Endothelial cell (in vitro differentiated cells): Measurements from ENCODE around the gene TENM3. TPM values are rescaled to one million over a fixed set of nuclear protein-coding genes. Genes with fewer than 3 reads are reported as not detected.

ENCODE experiments used
- DNase-seq: peaks from one replicate; pipeline ENCODE4 v3.0.0; 2021; ENCODE audit warnings: low spot score
- H3K27ac Mint-ChIP-seq: one replicate; pipeline ENCODE4 v1.8.0; 2021; ENCODE audit warnings: mixed read lengths, inconsistent platforms; ENCODE audit not compliant: unreplicated experiment
- H3K27me3 Mint-ChIP-seq: one replicate; pipeline ENCODE4 v1.8.0; 2021; ENCODE audit warnings: mild to moderate bottlenecking, moderate library complexity, mixed read lengths, inconsistent platforms; ENCODE audit not compliant: unreplicated experiment
- H3K36me3 Mint-ChIP-seq: one replicate; pipeline ENCODE4 v1.8.0; 2021; ENCODE audit warnings: mild to moderate bottlenecking, low read depth, mixed read lengths, inconsistent platforms; ENCODE audit not compliant: unreplicated experiment
- H3K4me1 Mint-ChIP-seq: one replicate; pipeline ENCODE4 v1.8.0; 2021; ENCODE audit warnings: mild to moderate bottlenecking, mixed read lengths, inconsistent platforms; ENCODE audit not compliant: unreplicated experiment
- H3K4me3 Mint-ChIP-seq: one replicate; pipeline ENCODE4 v1.8.0; 2021; ENCODE audit warnings: mild to moderate bottlenecking, mixed read lengths, inconsistent platforms; ENCODE audit not compliant: unreplicated experiment
- H3K9me3 Mint-ChIP-seq: one replicate; pipeline ENCODE4 v1.8.0; 2021; ENCODE audit warnings: mixed read lengths, inconsistent platforms; ENCODE audit not compliant: unreplicated experiment
- CTCF ChIP-seq: fragments of 200-600 bp; sonication (generic); IDR thresholded peaks from one replicate; pipeline ENCODE4 v1.5.0; 2021; ENCODE audit warnings: antibody characterized with exemption; ENCODE audit not compliant: unreplicated experiment
- total RNA-seq: library from RNA; stranded (reverse); fragmentation: NEBNext Ultra II Directional; extraction: Animal tissue kit (Norgen Biotek cat#: 25700); gene quantifications from one replicate; pipeline ENCODE4 v1.2.1, GENCODE V29; 2021; ENCODE audit not compliant: unreplicated experiment

Gene TENM3
- total RNA-seq, 1 donor from 2014 or later: 29.7 TPM

GRCh38 chr4:182219411-182220056, 23.7 kb upstream of the TENM3 start:
- no peak for TF ChIP-seq CTCF
- Mint-ChIP-seq H3K36me3 (no peaks in the 10 kb centered on the region), H3K27me3 (peaks cover 2% of the 10 kb centered on the region), H3K27ac (no peak overlapping the region), H3K4me3 (no peak overlapping the region), H3K4me1 (no peaks in the 10 kb centered on the region), H3K9me3 (no peaks in the 10 kb centered on the region)
- no peak for DNase-seq

GRCh38 chr4:182221987-182222386, 21.2 kb upstream of the TENM3 start:
- Mint-ChIP-seq H3K4me3 (no peak overlapping the region), H3K9me3 (no peaks in the 10 kb centered on the region), H3K27me3 (no peaks in the 10 kb centered on the region), H3K27ac (no peak overlapping the region), H3K4me1 (no peaks in the 10 kb centered on the region), H3K36me3 (no peaks in the 10 kb centered on the region)
- no peak for TF ChIP-seq CTCF
- DNase-seq: no peak

GRCh38 chr4:182222766-182223165, 20.4 kb upstream of the TENM3 start:
- Mint-ChIP-seq H3K4me3 (no peak overlapping the region), H3K27ac (no peak overlapping the region), H3K4me1 (no peaks in the 10 kb centered on the region), H3K27me3 (no peaks in the 10 kb centered on the region), H3K9me3 (no peaks in the 10 kb centered on the region), H3K36me3 (no peaks in the 10 kb centered on the region)
- no peak for TF ChIP-seq CTCF
- no peak for DNase-seq

GRCh38 chr4:182223708-182224107, 19.5 kb upstream of the TENM3 start:
- Mint-ChIP-seq H3K27ac (no peak overlapping the region), H3K4me3 (no peak overlapping the region), H3K36me3 (no peaks in the 10 kb centered on the region), H3K9me3 (no peaks in the 10 kb centered on the region), H3K4me1 (no peaks in the 10 kb centered on the region), H3K27me3 (no peaks in the 10 kb centered on the region)
- DNase-seq: no peak
- no peak for TF ChIP-seq CTCF

GRCh38 chr4:182224192-182224850, 18.9 kb upstream of the TENM3 start:
- H3K27ac Mint-ChIP-seq: no peak overlapping the region
- no peaks in the 10 kb centered on the region for H3K4me1 Mint-ChIP-seq
- H3K27me3 Mint-ChIP-seq: no peaks in the 10 kb centered on the region
- TF ChIP-seq CTCF: no peak
- no peak overlapping the region for H3K4me3 Mint-ChIP-seq
- no peak for DNase-seq
- H3K36me3 Mint-ChIP-seq: no peaks in the 10 kb centered on the region
- H3K9me3 Mint-ChIP-seq: no peaks in the 10 kb centered on the region
